Esophagus muscularis mucosa (tissue), 4 donors: ENCODE results near the gene TBRG1. TPM values are rescaled to one million over a fixed set of nuclear protein-coding genes. Genes with fewer than 3 reads are reported as not detected.

Experiments
- DNase-seq: peaks from one replicate; pipeline ENCODE4 v3.0.0-alpha.2; 2017; ENCODE audit errors: extremely low spot score
- H3K27ac ChIP-seq, 4 donors: fragments of 200-600 bp; sonication (generic); replicated peaks in 1 of 4; 1 replicate in 3 of 4; 2 replicates in 1 of 4; pipeline ENCODE4 v1.5.1; 2016 to 2019; ENCODE audit warnings: mild to moderate bottlenecking in 1 of 4
- H3K27me3 ChIP-seq, 4 donors: fragments of 200-600 bp; sonication (generic); one replicate each; pipeline versions ENCODE4 v1.5.1 to v1.6.0; 2016 to 2019
- H3K36me3 ChIP-seq, 4 donors: fragments of 200-600 bp; sonication (generic); one replicate each; pipeline ENCODE4 v1.5.1; 2016 to 2019
- H3K4me1 ChIP-seq, 4 donors: fragments of 200-600 bp; sonication (generic); one replicate each; pipeline ENCODE4 v1.5.1; 2016 to 2019
- H3K4me3 ChIP-seq, 4 donors: fragments of 200-600 bp; sonication (generic); 1 replicate in 2 of 4; 2 replicates in 2 of 4; pipeline ENCODE4 v1.5.1; 2016 to 2019; ENCODE audit warnings: mild to moderate bottlenecking in 4 of 4, moderate library complexity in 1 of 4
- H3K9me3 ChIP-seq, 4 donors: fragments of 200-600 bp; sonication (generic); 1 replicate in 3 of 4; 2 replicates in 1 of 4; pipeline ENCODE4 v1.5.1; 2016 to 2019
- CTCF ChIP-seq, 3 experiments: fragments of 200-600 bp in 2 of 3; fragments of 450-650 bp in 1 of 3; sonication (generic) in 2 of 3; IDR thresholded peaks; one replicate each; pipeline ENCODE4 v1.5.1; 2017 to 2019; ENCODE audit warnings: antibody characterized with exemption in 3 of 3, mild to moderate bottlenecking in 2 of 3, moderate library complexity in 1 of 3
- EP300 ChIP-seq: sonication (generic); formaldehyde crosslinking; IDR thresholded peaks from one replicate; pipeline ENCODE4 v1.6.1; 2017; ENCODE audit warnings: antibody characterized with exemption
- POLR2A ChIP-seq: fragments of 450-650 bp; IDR thresholded peaks from one replicate; pipeline ENCODE4 v1.6.1; 2017; ENCODE audit warnings: antibody characterized with exemption, moderate library complexity, mild to moderate bottlenecking, low read depth
- POLR2AphosphoS5 ChIP-seq, 2 donors: sonication (generic); formaldehyde crosslinking; IDR thresholded peaks; one replicate each; pipeline ENCODE4 v1.6.1; 2017; ENCODE audit warnings: antibody characterized with exemption in 2 of 2
- WGBS: methylation state at CpG from one replicate; pipeline ENCODE4 v1.1.5; 2018; 5-methylcytosine and 5-hydroxymethylcytosine counted together
- intact Hi-C: fragments of 100-400 bp; cut with DNase I; formaldehyde crosslinking; loops from one replicate; pipeline ENCODE4 v1.15.1; 2023
- total RNA-seq, 4 donors: library from RNA; depleted of rRNA; stranded (reverse); fragments of >200 nt; gene quantifications; one replicate each; pipeline versions ENCODE4 v1.1.0 to v1.2.1, GENCODE V29; 2016

Gene TBRG1
- total RNA-seq, 4 donors from 2014 or later, result 32.0 to 50.9 (median 35.8) TPM

- H3K9me3 ChIP-seq, result no peaks in the 10 kb centered on the region
- TF ChIP-seq CTCF (IDR thresholded peaks at IDR 0.05) (no peak), POLR2A (no peak), POLR2AphosphoS5 (IDR thresholded peaks at IDR 0.05) (no peak), EP300 (no peak)
- H3K36me3 ChIP-seq, result no peaks in the 10 kb centered on the region
- DNase-seq, result no peak
- H3K27ac ChIP-seq, result no peak overlapping the region
- peaks cover 0 to 11% (median 0%) of the 10 kb centered on the region in 4 donors for H3K27me3 ChIP-seq
- WGBS, result 93% methylated on average over 2 of the region's 2 CpGs
- H3K4me3 ChIP-seq, result no peak overlapping the region
- no peaks in the 10 kb centered on the region for H3K4me1 ChIP-seq
- intact Hi-C loops, result loop anchor here (5.0 kb wide), 1 partner anchor 179 kb away; no protein-coding TSS in a partner anchor
Observed at GRCh38 chr11:124591430-124591829, 31.2 kb upstream of the TBRG1 start.

- no peak overlapping the region for H3K27ac ChIP-seq
- TF ChIP-seq POLR2A (no peak), POLR2AphosphoS5 (IDR thresholded peaks at IDR 0.05) (no peak), EP300 (no peak), CTCF (IDR thresholded peaks at IDR 0.05) (no peak)
- intact Hi-C loops, result loop anchor here (5.0 kb wide), 1 partner anchor 180 kb away; no protein-coding TSS in a partner anchor
- H3K4me3 ChIP-seq, result no peak overlapping the region
- H3K27me3 ChIP-seq, result peaks cover 0 to 14% (median 0%) of the 10 kb centered on the region in 4 donors
- 91% methylated on average over 6 of the region's 6 CpGs for WGBS
- DNase-seq, result no peak
- H3K36me3 ChIP-seq, result no peaks in the 10 kb centered on the region
- no peaks in the 10 kb centered on the region for H3K9me3 ChIP-seq
- H3K4me1 ChIP-seq, result no peaks in the 10 kb centered on the region
Observed at GRCh38 chr11:124592627-124593026, 30.0 kb upstream of the TBRG1 start.

- Histone ChIP-seq H3K36me3 (no peaks in the 10 kb centered on the region), H3K27ac (no peak overlapping the region), H3K4me3 (no peak overlapping the region), H3K4me1 (no peaks in the 10 kb centered on the region), H3K27me3 (peaks cover 0 to 16% (median 0%) of the 10 kb centered on the region in 4 donors), H3K9me3 (no peaks in the 10 kb centered on the region)
- no peak for DNase-seq
- 93% methylated on average over 3 of the region's 3 CpGs for WGBS
- no peak for TF ChIP-seq CTCF (IDR thresholded peaks at IDR 0.05)
- TF ChIP-seq POLR2A, result no peak
- no peak for TF ChIP-seq POLR2AphosphoS5 (IDR thresholded peaks at IDR 0.05)
- no peak for TF ChIP-seq EP300
- intact Hi-C loops, result no loop called here
Observed at GRCh38 chr11:124595302-124595701, 27.4 kb upstream of the TBRG1 start.

- Histone ChIP-seq H3K9me3 (no peaks in the 10 kb centered on the region), H3K27ac (no peak overlapping the region), H3K36me3 (no peaks in the 10 kb centered on the region), H3K27me3 (peaks cover 0 to 16% (median 0%) of the 10 kb centered on the region in 4 donors), H3K4me3 (no peak overlapping the region), H3K4me1 (no peaks in the 10 kb centered on the region)
- intact Hi-C loops, result no loop called here
- no peak for DNase-seq
- no peak for TF ChIP-seq POLR2A
- TF ChIP-seq EP300, result no peak
- no peak for TF ChIP-seq POLR2AphosphoS5 (IDR thresholded peaks at IDR 0.05)
- no peak for TF ChIP-seq CTCF (IDR thresholded peaks at IDR 0.05)
Observed at GRCh38 chr11:124597626-124598025, 25.0 kb upstream of the TBRG1 start.
